HG02970 (cell line): ENCODE measurements around the gene AQP12B.

Experiments
- ATAC-seq: cut with Tn5 transposase; IDR thresholded peaks from one replicate; pipeline ENCODE4 v1.9.1; 2021; ENCODE audit warnings: mild to moderate bottlenecking, moderate library complexity, moderate number of reproducible peaks; ENCODE audit not compliant: unreplicated experiment, low FRiP score

The AQP12B gene

GRCh38 chr2:240718896-240719490, 36.3 kb upstream of the AQP12B start:
- no peak for ATAC-seq

GRCh38 chr2:240717681-240718581, 35.2 kb upstream of the AQP12B start:
- no peak for ATAC-seq

- ATAC-seq = no peak
Observed at GRCh38 chr2:240717181-240717641, 34.5 kb upstream of the AQP12B start.

GRCh38 chr2:240716130-240716798, 33.6 kb upstream of the AQP12B start:
- ATAC-seq = no peak

GRCh38 chr2:240714747-240715725, 32.4 kb upstream of the AQP12B start:
- no peak for ATAC-seq

- ATAC-seq = no peak
Observed at GRCh38 chr2:240713928-240714746, 31.5 kb upstream of the AQP12B start.

GRCh38 chr2:240713071-240713927, 30.6 kb upstream of the AQP12B start:
- no peak for ATAC-seq

- no peak for ATAC-seq
Observed at GRCh38 chr2:240712121-240712520, 29.4 kb upstream of the AQP12B start.

GRCh38 chr2:240711701-240712100, 29.0 kb upstream of the AQP12B start:
- ATAC-seq = no peak

GRCh38 chr2:240711296-240711695, 28.6 kb upstream of the AQP12B start:
- no peak for ATAC-seq

GRCh38 chr2:240708457-240708856, 25.8 kb upstream of the AQP12B start:
- ATAC-seq = no peak

- no peak for ATAC-seq
Observed at GRCh38 chr2:240707821-240708220, 25.1 kb upstream of the AQP12B start.

GRCh38 chr2:240707043-240707756, 24.5 kb upstream of the AQP12B start:
- ATAC-seq = no peak

GRCh38 chr2:240705204-240705791, 22.6 kb upstream of the AQP12B start:
- no peak for ATAC-seq

GRCh38 chr2:240704651-240705050, 22.0 kb upstream of the AQP12B start:
- ATAC-seq = no peak

- ATAC-seq = no peak
Observed at GRCh38 chr2:240703417-240704341, 21.0 kb upstream of the AQP12B start.
